Stimulated activated CD4-positive, alpha-beta T cell treated with anti-CD3 and anti-CD28 coated beads, Interleukin-15, amount 100 ng/mL, for 1 hour (primary cell): Measurements from ENCODE around the gene CHST12.
"Not testable (repeated sequence)": the region's sequence is repeated elsewhere in the genome, so short reads cannot be mapped to it uniquely, and the experiment has no call there.

Experiments
- DNase-seq, 2 donors: peaks; one replicate each; pipeline ENCODE4 v3.0.0-alpha.2; 2020; ENCODE audit warnings: low read depth in 1 of 2, low spot score in 1 of 2

Gene CHST12

GRCh38 chr7:2403718-2404648, 572 bp downstream of the CHST12 start:
- DNase-seq: no peak

- DNase-seq: no peak
Observed at GRCh38 chr7:2404714-2405119, 1.3 kb downstream of the CHST12 start.

GRCh38 chr7:2405201-2405600, 1.8 kb downstream of the CHST12 start:
- no peak for DNase-seq

GRCh38 chr7:2405601-2406345, 2.4 kb downstream of the CHST12 start:
- DNase-seq: no peak

GRCh38 chr7:2409745-2410414, 6.5 kb downstream of the CHST12 start:
- DNase-seq: no peak

GRCh38 chr7:2411049-2411448, 7.6 kb downstream of the CHST12 start:
- no peak for DNase-seq

- DNase-seq: no peak
Observed at GRCh38 chr7:2411815-2412586, 8.6 kb downstream of the CHST12 start.

- no peak for DNase-seq
Observed at GRCh38 chr7:2412587-2413201, 9.3 kb downstream of the CHST12 start.

- DNase-seq: no peak
Observed at GRCh38 chr7:2416063-2416462, 12.7 kb downstream of the CHST12 start.

GRCh38 chr7:2416650-2417049, 13.2 kb downstream of the CHST12 start:
- DNase-seq: no peak

GRCh38 chr7:2417178-2417577, 13.8 kb downstream of the CHST12 start:
- not testable (repeated sequence) for DNase-seq

GRCh38 chr7:2417981-2418481, 14.6 kb downstream of the CHST12 start:
- no peak for DNase-seq

GRCh38 chr7:2420216-2420933, 17.0 kb downstream of the CHST12 start:
- DNase-seq: no peak

GRCh38 chr7:2421943-2422310, 18.5 kb downstream of the CHST12 start:
- no peak for DNase-seq

GRCh38 chr7:2425749-2426148, 22.3 kb downstream of the CHST12 start:
- no peak for DNase-seq

- peak; percentile 13 to 22 for DNase-seq
Observed at GRCh38 chr7:2431260-2431867, 28.0 kb downstream of the CHST12 start.

- no peak for DNase-seq
Observed at GRCh38 chr7:2432910-2433712, 29.7 kb downstream of the CHST12 start.
